HG03565 (cell line): Measurements from ENCODE around the gene LRRC8D.
"Not testable (repeated sequence)": the region's sequence is repeated elsewhere in the genome, so short reads cannot be mapped to it uniquely, and the experiment has no call there.

ENCODE experiments used
- ATAC-seq: cut with Tn5 transposase; IDR thresholded peaks from one replicate; pipeline ENCODE4 v1.9.1; 2021; ENCODE audit warnings: mild to moderate bottlenecking, moderate library complexity; ENCODE audit not compliant: unreplicated experiment

The LRRC8D gene

DNA sequence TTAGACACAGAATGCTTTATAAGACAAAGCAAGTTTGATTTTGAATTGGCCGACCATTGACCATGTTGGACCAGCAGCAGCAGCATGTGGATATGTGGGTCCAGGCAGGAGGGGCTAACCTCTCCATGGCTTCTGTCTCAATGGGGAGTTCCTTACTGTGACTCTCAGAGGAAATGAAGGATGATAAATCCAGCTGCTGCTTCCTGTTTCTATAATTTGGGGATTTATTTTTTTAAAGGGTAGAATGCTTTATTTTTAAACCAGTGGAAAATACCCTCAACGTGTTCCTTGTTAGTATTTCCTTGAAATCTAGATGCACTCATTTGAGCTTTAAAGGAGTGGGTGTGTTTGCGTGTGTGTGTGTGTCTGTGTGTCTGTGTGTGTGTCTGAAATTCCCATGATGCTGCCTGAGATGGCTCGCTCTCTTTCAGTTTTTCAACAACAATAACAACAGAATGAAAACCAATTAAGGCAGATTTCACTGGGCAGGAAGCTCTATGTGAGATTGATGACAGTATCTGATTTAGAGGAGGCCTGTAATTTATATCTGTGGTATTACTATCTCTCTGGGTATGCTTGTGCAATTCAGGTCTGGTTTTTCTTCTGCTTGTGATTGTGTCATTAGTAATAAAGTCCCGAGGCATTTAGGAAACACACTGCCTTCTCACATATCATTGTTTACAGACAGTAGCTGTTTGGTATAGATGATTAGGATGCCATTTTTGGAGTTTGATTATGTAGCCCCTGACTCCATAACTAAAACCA lies 88.0 kb downstream of the LRRC8D start:
- ATAC-seq = no peak

DNA sequence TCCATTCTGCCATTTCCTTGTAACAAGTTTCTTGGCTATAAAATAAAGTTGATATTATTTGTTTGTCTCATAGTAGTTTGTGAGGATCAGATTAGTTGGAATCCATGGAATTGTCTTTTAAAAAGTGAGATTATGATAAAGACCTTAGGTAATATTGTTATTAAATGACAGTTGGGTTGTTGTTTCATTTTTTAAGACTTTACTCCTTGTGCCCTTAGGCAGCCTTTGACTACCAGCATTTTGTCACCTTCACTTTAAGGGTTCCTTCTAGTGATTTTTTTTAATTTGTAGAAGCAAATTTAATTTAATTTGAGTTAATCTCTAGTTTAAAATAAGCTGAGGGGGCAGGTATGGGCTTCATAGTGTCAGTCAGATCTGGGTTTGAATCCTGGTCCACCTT lies 89.4 kb downstream of the LRRC8D start:
- no peak for ATAC-seq

DNA sequence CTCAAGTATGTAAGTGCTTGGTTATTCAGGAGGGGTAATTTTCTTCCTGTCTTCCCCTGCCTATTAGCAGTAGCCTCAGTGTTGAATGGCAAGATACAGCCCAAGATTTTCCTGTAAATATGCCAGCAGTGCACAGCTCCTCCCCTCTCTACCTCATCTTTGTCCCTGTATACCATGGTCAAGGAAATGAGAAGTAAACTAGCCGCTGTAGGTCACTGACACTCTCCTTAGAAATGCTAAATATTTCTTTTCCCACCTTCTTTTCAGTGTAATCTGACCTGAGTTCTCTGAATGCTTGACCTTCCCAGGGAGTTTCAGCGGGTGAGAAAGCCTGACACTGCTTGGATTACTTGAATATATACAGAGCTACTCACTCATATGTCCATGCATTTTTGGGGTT lies 89.9 kb downstream of the LRRC8D start:
- no peak for ATAC-seq

DNA sequence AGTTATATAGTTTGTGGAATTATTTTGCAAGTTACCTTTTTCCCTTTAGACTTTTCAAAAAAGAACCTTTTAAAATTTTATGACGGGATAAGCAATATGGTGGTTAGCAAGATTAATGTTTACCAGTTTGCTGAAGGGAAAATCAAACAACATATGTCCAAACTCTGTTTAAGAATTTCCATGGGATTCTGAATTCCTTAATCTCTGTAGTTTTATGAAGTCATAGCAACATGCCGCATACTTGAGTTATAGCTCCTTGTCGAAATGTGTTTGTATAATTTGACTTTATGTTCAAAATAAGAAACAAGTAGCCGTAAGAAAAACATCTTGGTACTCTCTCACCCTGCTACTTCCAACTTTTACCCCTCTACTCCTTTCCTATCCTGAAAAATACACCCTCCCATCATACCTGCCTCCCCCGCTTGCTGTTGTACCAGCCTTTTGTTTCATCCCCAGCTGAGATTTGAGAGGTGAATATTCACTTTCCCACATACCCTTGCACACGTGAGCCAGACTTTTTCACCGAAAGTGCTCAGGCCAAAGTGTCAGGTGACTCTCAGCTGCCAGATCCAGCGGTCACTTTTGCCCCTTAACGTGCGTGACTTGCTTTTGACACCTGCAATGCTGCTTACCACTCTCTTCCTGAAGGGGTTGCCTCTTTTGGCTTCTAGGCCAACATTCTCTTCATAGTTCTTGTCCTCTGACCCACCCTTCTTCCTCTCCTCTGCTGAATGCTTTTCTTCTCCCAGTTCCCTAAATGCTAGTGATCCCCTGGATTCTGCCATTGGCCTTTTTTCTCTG lies 90.6 kb downstream of the LRRC8D start:
- ATAC-seq = no peak

DNA sequence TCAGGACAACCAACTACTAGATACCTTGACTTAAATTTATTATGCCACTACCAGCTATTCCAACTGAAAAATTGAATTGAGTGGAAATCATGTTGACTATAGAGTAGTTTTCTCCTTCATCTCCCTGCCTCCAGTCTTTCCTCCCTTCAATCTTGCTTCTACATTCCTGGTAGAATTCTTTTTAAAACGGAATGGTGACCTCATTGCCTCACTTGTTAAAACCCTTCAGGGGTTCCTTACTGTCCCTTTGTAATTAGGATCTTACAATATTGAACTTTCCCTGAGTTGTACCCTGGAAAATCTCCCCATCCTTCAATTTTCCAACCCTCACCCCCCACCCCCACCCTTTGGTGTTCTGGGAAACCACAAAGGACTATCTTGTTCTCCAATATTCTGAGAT lies 91.2 kb downstream of the LRRC8D start:
- no peak for ATAC-seq

DNA sequence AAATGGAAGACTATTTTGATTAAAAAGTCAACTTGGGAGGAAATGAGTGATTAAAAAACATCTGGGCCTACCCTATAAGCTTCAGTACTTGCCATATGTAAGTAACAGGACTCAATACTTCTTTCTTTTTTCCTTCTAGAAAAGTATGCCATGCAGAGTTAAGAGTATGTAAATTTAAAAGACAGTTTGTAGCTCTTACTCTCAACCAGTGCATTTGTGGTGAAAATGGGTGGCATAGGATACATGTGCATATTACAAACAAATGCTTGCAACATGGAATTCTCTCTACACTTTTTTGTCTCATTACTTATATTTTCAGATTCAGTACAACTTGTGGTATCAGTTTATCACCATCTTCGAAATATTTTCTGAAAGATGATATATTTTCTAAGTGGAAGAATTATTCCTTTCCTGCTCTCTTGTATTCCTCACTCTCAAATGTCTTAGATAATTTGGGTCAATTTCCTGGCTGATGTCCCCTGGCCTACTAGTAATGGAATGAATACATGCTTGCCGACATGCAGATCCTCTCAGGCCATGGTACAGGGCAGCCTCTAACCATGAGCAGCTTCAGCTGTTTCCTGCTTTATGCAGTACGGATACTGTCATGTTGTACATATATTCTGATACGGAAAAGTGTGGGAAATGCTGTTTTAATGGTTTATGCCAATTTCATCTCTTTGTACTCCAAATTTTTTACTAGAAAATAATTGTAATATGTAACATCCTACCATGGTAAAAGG lies 92.7 kb downstream of the LRRC8D start:
- ATAC-seq = no peak

DNA sequence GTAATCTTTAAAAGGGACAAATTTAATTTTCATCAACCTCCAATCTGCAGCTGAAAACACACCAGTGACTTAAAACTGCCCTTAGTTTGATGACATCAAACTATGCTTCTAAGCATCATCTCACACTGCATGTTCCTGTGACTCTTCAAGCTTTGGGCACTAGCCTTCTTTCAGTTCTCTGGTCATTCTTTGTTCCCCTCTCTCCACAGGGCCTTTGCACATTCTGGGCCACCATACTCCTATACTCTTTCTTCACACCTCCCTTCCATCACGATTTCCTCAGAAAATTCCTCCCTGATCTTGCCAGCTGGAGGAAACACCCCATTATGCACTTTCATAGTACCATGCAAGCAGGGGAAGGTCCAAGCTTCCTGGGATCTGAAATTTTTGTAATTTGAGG lies 96.5 kb downstream of the LRRC8D start:
- no peak for ATAC-seq

DNA sequence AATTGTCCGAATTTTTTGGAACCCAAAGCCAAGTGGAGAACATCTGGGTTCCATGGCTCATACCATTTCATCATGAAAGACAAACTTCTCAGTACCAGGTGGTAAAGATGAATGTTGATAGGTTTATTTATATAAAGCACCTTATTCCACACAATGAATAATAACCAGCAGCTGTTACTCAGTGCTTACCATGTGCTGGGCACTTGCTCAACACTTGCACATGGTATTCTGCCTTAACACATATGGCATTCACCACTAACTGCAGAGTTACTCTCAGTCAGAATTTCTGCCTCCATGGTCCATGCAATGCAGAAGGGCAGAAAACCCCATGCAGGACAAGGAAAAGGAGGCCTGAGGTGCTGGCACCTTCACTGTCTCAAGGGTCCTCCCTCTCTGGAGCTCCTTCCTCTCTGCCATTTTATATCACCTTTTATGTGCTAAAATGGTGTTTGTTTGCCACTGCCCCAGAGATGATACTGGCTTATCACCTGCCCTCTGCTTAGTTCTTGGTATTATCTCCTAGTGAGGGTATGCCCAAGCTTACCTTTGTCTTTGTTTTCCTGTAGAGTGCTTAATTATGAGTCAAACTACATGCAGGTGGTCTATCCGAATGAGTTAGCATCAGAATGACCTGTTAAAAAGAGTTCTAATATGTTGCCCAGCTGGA lies 97.4 kb downstream of the LRRC8D start:
- ATAC-seq = no peak

DNA sequence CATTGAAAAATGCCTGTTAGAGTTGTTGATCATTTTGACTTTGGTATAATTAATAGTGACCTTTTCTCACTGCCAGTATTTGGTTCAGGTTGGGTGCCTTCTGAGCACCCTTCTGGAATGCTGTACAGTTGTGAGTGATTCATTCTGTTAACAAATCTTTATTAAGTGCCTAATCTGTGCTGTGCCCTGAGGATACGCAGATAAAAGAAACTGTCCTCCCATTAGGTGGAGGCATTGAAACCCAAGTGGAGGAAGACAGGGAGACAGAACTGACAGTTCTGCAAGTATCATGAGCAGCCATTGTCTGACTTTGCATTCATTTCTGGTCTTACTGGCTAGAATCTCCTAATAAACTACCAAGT lies 97.9 kb downstream of the LRRC8D start:
- ATAC-seq = no peak

DNA sequence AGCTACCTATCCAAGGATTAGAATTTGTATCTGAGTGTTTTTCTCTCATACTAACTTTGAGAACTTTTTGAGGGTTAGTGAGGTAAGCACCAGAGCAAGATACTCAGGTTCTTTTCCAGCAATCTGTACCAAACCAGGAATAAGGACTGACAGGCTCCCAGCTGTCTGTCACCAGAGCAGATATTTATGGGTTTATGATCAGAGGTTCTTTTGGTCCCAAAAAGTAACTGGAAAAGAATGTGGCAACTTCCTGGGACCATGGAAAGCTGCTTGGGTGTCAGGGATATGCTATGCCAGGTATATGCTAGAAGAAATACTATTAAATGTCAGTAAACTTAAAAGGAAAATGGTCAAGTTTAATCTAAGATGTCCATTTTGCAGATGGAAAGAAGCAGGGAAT lies 98.3 kb downstream of the LRRC8D start:
- ATAC-seq = no peak

DNA sequence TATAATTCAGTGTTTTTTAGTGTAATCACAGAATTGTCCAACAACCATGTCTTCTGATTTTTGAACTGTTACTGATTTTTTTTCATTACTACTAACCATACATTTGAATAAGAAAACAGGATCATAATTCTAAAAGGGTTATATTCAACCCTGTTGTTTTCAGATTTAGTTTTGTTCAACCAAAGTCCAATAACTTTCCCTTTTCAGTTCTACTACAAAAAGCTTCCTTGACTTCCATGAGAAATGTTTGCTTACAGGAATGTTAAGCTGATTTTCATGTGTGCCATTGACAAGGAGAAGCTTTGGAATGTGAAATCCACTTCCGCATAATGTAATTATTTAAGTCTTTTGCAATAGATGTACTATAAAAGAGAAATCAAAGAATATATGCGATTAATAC lies 102.1 kb downstream of the LRRC8D start:
- ATAC-seq = no peak

DNA sequence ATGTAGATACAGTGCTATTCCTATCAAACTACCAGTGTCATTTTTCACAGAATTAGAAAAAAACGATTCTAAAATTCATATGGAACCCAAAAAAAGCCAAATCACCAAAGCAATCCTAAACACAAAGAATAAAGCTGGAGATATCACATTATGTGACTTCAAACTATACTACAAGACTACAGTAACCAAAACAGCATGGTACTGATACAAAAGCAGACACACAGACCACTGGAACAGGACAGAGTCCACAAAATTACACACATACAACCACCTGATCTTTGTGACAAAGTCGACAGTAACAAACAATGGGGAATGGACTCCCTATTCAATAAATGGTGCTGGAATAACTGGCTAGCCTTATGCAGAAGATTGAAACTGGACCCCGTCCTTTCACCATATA lies 102.7 kb downstream of the LRRC8D start:
- no peak for ATAC-seq

DNA sequence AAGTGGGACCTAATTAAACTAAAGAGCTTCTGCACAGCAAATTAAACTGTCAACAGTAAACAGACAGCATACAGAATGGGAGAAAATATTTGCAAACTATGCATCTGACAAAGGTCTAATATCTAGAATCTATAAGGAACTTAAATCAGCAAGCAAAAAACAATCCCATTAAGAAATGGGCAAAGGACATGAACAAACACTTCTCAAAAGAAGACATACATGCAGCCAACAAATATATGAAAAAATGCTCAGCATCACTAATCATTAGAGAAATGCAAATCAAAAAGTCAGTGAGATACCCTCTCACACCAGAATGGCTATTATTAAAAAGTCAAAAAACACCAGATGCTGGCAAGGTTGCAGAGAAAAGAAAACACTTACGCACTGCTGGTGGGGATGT lies 103.2 kb downstream of the LRRC8D start:
- not testable (repeated sequence) for ATAC-seq

DNA sequence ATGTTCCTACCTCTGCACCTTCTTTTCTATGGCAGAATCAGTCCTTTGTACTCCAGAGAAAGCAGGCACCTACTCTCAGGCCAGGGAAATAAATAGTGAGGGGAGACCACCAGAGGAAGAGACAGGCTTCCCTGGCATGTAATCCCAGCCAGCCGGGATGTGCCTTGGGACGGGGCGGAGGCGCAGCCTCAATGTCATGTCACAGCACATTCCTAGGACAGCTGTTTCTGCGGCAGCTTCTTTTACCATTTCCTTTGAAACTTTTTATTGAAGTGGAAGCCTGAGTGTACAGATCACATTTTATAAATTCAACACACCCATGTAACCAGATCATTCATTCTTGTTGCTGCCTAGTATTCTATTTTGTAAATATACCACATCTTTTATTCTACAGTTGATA lies 106.2 kb downstream of the LRRC8D start:
- ATAC-seq = no peak

DNA sequence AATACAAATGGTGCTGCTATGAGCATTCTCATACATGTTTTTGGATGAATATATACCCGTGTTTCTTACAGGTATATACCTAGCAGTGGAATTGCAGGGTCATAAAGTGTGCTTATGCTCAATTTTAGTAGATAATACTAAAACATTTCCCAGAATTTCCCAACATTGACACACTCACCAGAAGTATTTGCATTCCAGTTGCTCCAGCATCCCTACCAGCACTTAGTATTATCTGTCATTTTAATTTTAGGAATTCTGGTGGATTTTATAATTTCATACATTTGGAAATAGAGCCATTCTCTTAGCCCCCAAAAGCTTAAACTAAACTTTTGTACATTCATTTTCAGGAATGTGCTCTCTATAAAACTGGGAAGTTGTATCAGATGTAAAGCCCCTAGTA lies 106.6 kb downstream of the LRRC8D start:
- no peak for ATAC-seq

DNA sequence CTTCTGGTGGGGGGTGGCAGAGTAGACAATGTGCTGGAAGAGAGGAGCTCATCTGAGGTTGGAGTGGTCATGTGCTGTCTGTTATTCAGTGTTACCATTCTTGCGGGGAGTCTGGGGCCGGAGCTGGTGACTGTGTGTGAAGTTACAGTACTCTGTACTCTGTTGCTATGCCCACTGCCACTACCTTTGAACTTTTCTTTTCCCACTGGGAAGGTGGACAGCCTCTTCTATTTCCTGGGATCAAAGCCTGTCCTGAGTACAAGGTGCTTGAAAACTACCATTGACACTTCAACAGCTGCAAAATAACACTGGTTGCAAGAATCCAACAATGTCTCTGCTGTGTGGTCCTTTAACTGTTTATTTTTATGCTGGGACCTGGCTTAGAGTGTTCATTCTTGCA lies 107.7 kb downstream of the LRRC8D start:
- no peak for ATAC-seq

DNA sequence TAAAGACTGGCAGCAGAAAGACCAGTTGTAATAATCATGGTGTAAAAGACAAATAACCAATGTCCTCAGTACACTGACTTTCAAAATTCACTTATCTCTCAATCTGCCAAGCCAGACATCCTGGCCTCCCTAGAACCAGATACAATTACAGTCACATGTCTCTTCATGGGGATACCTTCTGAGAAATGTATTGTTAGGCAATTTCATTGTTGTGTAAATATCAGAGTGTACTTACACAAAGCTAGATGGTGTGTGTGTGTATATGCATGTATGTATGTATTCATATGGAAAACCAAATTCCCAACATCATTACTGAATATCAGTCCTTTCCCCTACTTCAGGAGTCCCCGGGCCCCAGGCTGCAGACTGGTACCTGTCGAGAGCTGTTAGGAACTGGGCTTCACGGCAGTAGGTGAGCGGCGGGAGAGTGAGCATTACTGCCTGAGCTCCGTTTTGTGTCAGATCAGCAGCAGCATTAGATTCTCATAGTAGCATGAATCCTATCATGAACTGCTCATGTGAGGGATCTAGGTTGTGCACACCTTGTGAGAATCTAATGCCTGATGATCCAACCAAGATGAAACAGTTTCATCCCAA lies 108.7 kb downstream of the LRRC8D start:
- ATAC-seq = no peak

DNA sequence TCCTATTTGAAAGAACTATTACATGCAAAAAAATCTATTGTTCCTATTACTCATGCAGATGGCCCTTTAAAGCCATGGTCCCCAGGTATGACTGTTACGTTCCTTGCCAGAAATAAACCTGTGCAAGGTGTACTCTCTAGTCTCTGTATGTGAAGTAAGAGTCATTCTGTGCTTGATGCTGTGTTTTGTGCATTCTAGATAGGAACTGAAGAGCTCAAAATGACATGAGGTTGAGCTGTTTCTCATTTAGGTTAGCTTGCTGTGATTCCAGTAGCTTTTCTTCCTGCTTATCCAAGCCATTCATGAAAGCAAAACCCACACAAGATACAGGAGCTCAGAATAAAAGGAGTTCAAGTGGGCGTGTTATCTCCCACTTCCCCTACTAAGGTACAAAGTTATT lies 109.7 kb downstream of the LRRC8D start:
- no peak for ATAC-seq

DNA sequence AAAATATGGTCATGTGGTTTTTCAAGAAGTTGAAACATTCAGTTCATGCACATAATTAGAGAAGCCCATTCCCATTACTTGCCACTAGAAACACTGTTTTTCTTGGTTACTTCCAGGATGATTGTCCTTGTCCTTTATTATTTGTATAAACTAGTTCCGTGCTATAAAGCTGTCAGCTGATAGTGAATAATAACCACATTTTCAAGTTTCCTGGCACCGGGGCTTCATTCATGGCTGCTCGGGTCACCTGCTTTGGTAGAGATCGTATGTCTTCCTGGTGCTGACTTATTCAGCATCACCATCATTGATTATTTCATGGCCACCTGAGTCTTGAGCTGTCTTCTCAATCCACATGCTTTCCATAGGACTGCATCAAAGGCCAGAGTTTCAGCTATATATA lies 111.1 kb downstream of the LRRC8D start:
- ATAC-seq = no peak

DNA sequence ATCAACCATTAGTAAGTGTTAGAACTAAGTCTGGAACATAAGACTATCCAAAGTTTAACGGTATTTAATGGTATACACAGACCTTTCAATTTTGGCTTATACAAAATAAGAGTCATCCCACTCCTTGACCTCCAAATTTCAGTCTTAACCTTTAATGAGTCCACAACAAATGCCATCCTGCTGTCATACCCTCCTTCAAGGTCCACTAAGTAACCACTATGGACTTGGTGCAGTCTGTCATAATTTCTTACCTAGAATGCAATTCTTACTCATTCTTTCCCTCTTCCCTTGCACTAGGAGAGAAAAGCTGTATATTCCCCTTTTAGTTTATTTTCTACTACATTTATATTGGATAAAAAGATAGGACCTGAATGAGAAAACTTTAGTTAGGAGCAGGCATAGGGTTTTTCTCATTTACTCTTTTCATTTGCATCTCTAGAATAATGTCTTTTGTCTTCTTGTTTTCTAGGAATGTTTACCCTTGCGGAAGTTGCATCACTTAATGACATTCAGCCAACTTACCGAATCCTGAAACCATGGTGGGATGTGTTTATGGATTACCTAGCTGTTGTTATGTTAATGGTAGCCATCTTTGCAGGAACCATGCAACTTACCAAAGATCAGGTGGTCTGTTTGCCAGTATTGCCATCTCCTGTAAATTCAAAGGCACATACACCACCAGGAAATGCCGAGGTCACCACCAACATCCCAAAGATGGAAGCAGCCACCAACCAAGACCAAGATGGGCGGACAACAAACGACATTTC lies 111.9 kb downstream of the LRRC8D start:
- no peak for ATAC-seq
